ENCODE results near the gene SMAD1.

The SMAD1 gene

DNA sequence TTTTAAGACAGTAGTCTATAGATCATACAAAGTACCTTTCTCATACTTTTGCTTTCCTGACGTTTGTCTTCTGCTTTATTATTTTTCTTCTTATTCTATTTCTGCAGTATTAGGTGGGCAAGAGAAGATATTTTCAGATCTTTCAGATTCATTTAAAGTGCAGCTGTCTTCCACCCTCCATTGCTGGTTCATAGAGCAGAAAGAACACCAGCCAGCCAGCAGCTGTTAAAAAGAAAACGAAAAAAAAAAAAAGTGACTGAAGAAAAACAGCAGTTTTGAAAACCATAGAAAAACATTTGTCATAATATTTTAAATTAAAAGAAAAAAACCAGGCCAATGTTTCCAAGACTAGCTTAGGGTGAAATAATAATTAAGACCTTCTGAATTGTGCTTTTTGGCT, 42.9 kb downstream of the SMAD1 start:
- TF ChIP-seq, protein P1, sequence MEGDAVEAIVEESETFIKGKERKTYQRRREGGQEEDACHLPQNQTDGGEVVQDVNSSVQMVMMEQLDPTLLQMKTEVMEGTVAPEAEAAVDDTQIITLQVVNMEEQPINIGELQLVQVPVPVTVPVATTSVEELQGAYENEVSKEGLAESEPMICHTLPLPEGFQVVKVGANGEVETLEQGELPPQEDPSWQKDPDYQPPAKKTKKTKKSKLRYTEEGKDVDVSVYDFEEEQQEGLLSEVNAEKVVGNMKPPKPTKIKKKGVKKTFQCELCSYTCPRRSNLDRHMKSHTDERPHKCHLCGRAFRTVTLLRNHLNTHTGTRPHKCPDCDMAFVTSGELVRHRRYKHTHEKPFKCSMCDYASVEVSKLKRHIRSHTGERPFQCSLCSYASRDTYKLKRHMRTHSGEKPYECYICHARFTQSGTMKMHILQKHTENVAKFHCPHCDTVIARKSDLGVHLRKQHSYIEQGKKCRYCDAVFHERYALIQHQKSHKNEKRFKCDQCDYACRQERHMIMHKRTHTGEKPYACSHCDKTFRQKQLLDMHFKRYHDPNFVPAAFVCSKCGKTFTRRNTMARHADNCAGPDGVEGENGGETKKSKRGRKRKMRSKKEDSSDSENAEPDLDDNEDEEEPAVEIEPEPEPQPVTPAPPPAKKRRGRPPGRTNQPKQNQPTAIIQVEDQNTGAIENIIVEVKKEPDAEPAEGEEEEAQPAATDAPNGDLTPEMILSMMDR (IDR thresholded peaks at IDR 0.05; ENCODE audit: borderline replicate concordance, insufficient read depth, low read depth, low read length): no peak
- no peak overlapping the region for H3K4me3 ChIP-seq (ENCODE audit: low read depth, low read length)

DNA sequence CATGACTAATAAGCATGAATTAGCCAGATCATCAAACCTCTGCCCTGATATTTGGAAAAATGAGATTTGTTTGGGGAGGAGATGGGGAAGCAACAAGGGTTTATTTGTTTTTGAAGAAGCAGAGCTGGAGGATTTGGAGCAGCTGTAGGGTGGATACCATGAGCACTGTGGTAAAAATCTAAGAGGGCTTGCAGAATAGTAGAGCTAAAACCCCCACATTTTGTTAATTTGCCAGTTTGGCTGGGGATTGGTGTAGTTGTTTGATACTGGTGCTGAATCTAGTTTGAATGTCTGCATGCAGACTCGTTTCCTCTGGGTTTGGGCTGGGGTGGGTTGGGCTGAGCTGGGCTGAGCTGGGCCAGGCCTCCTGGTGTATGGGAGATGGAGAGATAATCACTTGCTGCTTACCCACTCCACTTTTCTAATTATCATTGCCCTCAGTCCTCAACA, 43.7 kb downstream of the SMAD1 start:
- H3K4me3 ChIP-seq (ENCODE audit: low read depth, low read length): no peak overlapping the region
- TF ChIP-seq, protein P1 (IDR thresholded peaks at IDR 0.05; ENCODE audit: borderline replicate concordance, insufficient read depth, low read depth, low read length): no peak

DNA sequence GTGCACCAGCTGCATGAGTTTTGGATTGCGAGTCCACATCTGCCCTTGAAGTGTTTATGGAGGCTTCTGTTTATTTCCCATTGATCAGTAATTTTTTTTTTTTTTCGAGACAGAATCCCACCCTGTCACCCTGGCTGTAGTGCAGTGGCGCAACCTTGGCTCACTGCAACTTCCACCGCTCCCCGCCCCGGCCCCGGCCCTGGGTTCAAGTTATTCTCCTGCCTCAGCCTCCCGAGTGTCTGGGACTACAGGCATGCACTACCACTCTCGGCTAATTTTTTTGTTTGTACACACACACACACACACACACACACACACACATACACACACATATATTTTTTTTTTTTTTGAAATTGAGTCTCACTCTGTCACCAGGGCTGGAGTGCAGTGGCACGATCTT, 46.1 kb downstream of the SMAD1 start:
- TF ChIP-seq, protein P1 (IDR thresholded peaks at IDR 0.05; ENCODE audit: borderline replicate concordance, insufficient read depth, low read depth, low read length): no peak

DNA sequence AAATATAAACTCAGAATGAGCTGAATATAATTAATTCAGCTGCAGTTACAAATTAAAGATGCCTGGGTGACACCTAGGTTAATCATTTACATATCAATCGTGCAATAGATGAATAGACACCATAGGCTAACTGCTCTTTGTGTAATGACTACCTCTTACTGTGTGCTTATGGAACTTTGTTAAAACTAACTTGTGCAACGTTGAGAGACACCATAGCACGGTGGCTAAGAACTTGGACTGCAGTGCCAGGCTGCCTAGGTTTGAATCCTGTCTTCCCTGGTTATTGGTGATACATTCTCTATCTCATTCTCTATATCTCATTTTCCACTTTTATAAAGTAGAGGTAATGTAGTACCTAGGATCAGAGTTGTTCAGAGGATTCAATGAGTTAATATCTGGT, 46.9 kb downstream of the SMAD1 start:
- no peak overlapping the region for H3K4me3 ChIP-seq (ENCODE audit: low read depth, low read length)

More for the DNA sequence above, 46.1 kb downstream of the SMAD1 start:
- H3K4me3 ChIP-seq (ENCODE audit: low read depth, low read length): no peak overlapping the region

DNA sequence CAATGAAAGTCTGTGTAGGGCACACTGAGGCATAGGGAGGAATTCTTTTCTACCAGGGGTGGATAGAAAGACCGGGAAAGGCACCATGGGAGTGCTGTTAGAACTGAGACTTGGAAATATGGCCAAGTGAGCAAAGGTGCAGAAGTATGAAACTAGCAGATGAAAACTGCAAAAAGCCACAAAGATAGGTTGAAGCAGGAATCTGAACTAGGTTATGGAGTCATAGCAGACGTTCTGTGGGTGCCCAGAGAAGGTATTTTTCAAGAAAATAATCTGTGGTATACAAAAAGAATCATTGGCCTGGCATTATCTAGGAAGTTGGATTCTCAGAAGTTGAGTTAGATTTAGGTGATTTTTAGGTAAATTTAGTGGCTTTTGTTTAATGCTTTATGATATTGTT, 48.5 kb downstream of the SMAD1 start:
- TF ChIP-seq, protein P1 (IDR thresholded peaks at IDR 0.05; ENCODE audit: borderline replicate concordance, insufficient read depth, low read depth, low read length): no peak
- H3K4me3 ChIP-seq (ENCODE audit: low read depth, low read length): no peak overlapping the region

More for the DNA sequence above, 46.9 kb downstream of the SMAD1 start:
- TF ChIP-seq, protein P1 (IDR thresholded peaks at IDR 0.05; ENCODE audit: borderline replicate concordance, insufficient read depth, low read depth, low read length): no peak

DNA sequence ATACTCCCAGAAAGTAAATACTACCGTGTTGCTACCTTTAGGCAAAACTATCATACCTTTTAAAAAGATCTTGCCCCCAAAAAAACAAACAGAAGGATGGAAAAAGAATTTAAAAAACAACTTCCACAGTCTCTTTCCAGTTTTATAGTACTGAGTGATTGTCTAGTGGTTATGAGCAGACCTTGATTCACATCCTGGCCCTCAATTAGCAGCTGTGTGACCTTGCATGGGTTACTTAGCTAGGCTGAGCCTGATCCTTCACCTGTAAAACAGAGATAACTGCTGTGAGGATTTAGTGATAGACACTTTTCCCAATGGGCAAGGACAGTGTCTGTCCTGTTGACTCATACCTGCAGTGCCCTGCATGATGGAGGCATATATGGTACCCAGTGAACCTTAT, 49.0 kb downstream of the SMAD1 start:
- no peak overlapping the region for H3K4me3 ChIP-seq (ENCODE audit: low read depth, low read length)
- TF ChIP-seq, protein P1 (IDR thresholded peaks at IDR 0.05; ENCODE audit: borderline replicate concordance, insufficient read depth, low read depth, low read length): no peak

DNA sequence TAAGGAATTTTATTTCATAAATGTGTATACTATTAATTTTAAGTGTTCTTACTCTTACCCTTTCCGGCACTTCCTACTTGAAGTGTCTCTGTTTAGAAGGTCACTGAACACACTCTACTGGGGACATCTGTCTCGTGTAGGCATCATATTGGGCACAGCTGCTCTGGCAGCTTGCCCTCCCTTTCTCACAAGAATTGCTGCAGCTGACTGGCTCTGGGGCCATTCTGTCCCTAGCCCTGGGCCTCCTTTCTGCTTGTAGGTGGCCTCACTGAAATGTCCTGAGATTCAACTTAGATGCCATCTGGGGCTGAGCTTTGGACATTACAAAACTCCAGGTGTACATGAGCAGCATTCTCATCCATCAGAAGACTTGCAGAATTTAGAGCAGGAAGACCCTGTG, 49.6 kb downstream of the SMAD1 start:
- TF ChIP-seq, protein P1 (IDR thresholded peaks at IDR 0.05; ENCODE audit: borderline replicate concordance, insufficient read depth, low read depth, low read length): no peak
- H3K4me3 ChIP-seq (ENCODE audit: low read depth, low read length): no peak overlapping the region

All from GM12875 (cell line).